Mesendoderm (in vitro differentiated cells): ENCODE measurements around the gene AGBL1.
"Not testable (repeated sequence)": the region's sequence is repeated elsewhere in the genome, so short reads cannot be mapped to it uniquely, and the experiment has no call there.

Source experiments
- DNase-seq: peaks from one replicate; pipeline ENCODE4 v3.0.0; 2013
- H2AK5ac ChIP-seq: 2 replicates; pipeline ENCODE4 v1.6.1; 2013; ENCODE audit warnings: low read length, inconsistent platforms
- H2BK120ac ChIP-seq: 2 replicates; pipeline ENCODE4 v1.6.1; 2013; ENCODE audit warnings: low read depth, mild to moderate bottlenecking, low read length, moderate library complexity, mixed read lengths
- H2BK15ac ChIP-seq: replicated peaks from 2 replicates; pipeline ENCODE4 v1.6.1; 2013; ENCODE audit warnings: low read depth, mild to moderate bottlenecking, moderate library complexity
- H2BK5ac ChIP-seq: 2 replicates; pipeline ENCODE4 v1.6.1; 2013; ENCODE audit warnings: low read length, inconsistent platforms
- H3K18ac ChIP-seq: 2 replicates; pipeline ENCODE4 v1.6.1; 2013; ENCODE audit warnings: mild to moderate bottlenecking, low read length, mixed read lengths
- H3K23ac ChIP-seq: one replicate; pipeline ENCODE4 v1.6.1; 2013; ENCODE audit warnings: low read length
- H3K27ac ChIP-seq: 2 replicates; pipeline ENCODE4 v1.5.1; 2013; ENCODE audit warnings: low read depth, mild to moderate bottlenecking, inconsistent platforms, low read length, moderate library complexity
- H3K27me3 ChIP-seq: 2 replicates; pipeline ENCODE4 v1.6.1; 2013; ENCODE audit warnings: low read length, control low read depth, mild to moderate bottlenecking, inconsistent platforms; ENCODE audit not compliant: insufficient read depth, poor library complexity
- H3K36me3 ChIP-seq: 2 replicates; pipeline ENCODE4 v1.6.1; 2013; ENCODE audit warnings: low read length, inconsistent platforms; ENCODE audit not compliant: control insufficient read depth, insufficient read depth
- H3K4ac ChIP-seq: one replicate; pipeline ENCODE4 v1.6.1; 2013; ENCODE audit warnings: low read depth, mild to moderate bottlenecking, low read length, moderate library complexity
- H3K4me1 ChIP-seq: 2 replicates; pipeline ENCODE4 v1.6.1; 2013; ENCODE audit warnings: low read depth, low read length, inconsistent platforms; ENCODE audit not compliant: control insufficient read depth
- H3K4me2 ChIP-seq: 2 replicates; pipeline ENCODE4 v1.6.1; 2013; ENCODE audit warnings: low read length
- H3K4me3 ChIP-seq: 2 replicates; pipeline ENCODE4 v1.5.1; 2013; ENCODE audit warnings: mild to moderate bottlenecking, low read length
- H3K56ac ChIP-seq: one replicate; pipeline ENCODE4 v1.6.1; 2013; ENCODE audit warnings: low read length
- H3K79me1 ChIP-seq: 2 replicates; pipeline ENCODE4 v1.6.1; 2013; ENCODE audit warnings: low read length, inconsistent platforms
- H3K79me2 ChIP-seq: 2 replicates; pipeline ENCODE4 v1.6.1; 2013; ENCODE audit warnings: mild to moderate bottlenecking, low read length; ENCODE audit not compliant: control insufficient read depth, insufficient read depth
- H3K9ac ChIP-seq: 2 replicates; pipeline ENCODE4 v1.6.1; 2013; ENCODE audit warnings: low read length, inconsistent platforms
- H4K5ac ChIP-seq: one replicate; pipeline ENCODE4 v1.6.1; 2013; ENCODE audit warnings: low read length
- H4K8ac ChIP-seq: one replicate; pipeline ENCODE4 v1.6.1; 2013; ENCODE audit warnings: low read depth, mild to moderate bottlenecking, control low read depth, low read length, moderate library complexity
- WGBS: extraction: QIAGEN DNeasy Blood & Tissue Kit; methylation state at CpG from one replicate; pipeline ENCODE4 v1.1.7; 2013; ENCODE audit warnings: low lambda C conversion rate, missing lambda C conversion rate; ENCODE audit not compliant: insufficient coverage; ENCODE audit errors: extremely low coverage; 5-methylcytosine and 5-hydroxymethylcytosine counted together

Gene AGBL1

DNA sequence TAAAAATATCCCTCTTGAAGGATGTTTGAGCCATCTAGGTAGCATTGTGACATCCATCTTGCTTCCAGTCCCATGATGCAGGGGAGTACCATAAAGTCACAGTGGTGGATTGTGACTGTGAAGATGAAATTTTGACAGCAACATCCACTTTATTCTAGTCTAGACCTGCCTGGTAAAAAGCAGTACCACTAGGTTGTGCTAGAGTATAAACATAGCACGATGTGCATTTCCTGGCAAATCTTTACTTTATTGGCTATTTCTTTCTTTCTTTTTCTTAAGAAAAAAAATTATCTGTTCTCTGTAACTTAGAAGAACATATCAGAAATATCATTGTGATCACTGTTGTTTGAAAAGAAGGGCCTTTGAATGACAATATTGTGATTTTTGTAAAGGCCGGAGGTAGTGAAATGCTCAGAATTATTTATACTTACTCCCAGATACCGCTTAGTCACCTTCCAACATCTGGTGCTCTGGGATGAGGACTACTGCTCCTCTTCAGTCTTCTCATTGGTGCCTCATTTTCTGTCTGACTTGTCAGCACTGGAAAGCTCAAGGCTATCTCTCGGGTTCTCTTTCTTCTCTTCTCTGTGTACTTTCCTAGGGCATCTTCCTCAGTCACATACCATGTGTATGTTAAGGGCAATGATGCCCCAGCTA is 35.6 kb downstream of the AGBL1 start:
- Histone ChIP-seq H3K79me1 (no peaks in the 10 kb centered on the region), H4K8ac (no peak overlapping the region), H3K56ac (no peak overlapping the region), H3K23ac (no peak overlapping the region), H3K4me3 (no peak overlapping the region), H3K79me2 (no peaks in the 10 kb centered on the region), H3K18ac (no peak overlapping the region), H4K5ac (no peak overlapping the region), H3K27ac (no peak overlapping the region), H2AK5ac (no peak overlapping the region), H3K4me2 (no peak overlapping the region), H2BK15ac (no peak overlapping the region), H2BK120ac (no peak overlapping the region), H2BK5ac (no peak overlapping the region), H3K4ac (no peak overlapping the region), H3K27me3 (no peaks in the 10 kb centered on the region), H3K36me3 (no peaks in the 10 kb centered on the region), H3K9ac (no peak overlapping the region), H3K4me1 (no peaks in the 10 kb centered on the region)
- no CpG with 5 or more reads among the region's 4 CpGs for WGBS
- peak; percentile 18 for DNase-seq

GRCh38 chr15:86121568-86122225 is 42.0 kb downstream of the AGBL1 start:
- H3K56ac ChIP-seq, result no peak overlapping the region
- H3K27ac ChIP-seq, result no peak overlapping the region
- H3K9ac ChIP-seq, result no peak overlapping the region
- H2BK120ac ChIP-seq, result no peak overlapping the region
- H3K4me2 ChIP-seq, result no peak overlapping the region
- H2BK15ac ChIP-seq, result no peak overlapping the region
- no peak overlapping the region for H2BK5ac ChIP-seq
- H3K4me1 ChIP-seq, result peaks cover 2% of the 10 kb centered on the region
- H3K4me3 ChIP-seq, result no peak overlapping the region
- H3K79me1 ChIP-seq, result no peaks in the 10 kb centered on the region
- no peaks in the 10 kb centered on the region for H3K36me3 ChIP-seq
- H2AK5ac ChIP-seq, result no peak overlapping the region
- no peak for DNase-seq
- no peak overlapping the region for H3K18ac ChIP-seq
- no peak overlapping the region for H3K4ac ChIP-seq
- no peak overlapping the region for H4K8ac ChIP-seq
- no peaks in the 10 kb centered on the region for H3K79me2 ChIP-seq
- H3K27me3 ChIP-seq, result no peaks in the 10 kb centered on the region
- no CpG with 5 or more reads among the region's 7 CpGs for WGBS
- H4K5ac ChIP-seq, result no peak overlapping the region
- no peak overlapping the region for H3K23ac ChIP-seq

GRCh38 chr15:86122691-86123391 is 43.2 kb downstream of the AGBL1 start:
- not testable (repeated sequence) for H3K4me2 ChIP-seq

DNA sequence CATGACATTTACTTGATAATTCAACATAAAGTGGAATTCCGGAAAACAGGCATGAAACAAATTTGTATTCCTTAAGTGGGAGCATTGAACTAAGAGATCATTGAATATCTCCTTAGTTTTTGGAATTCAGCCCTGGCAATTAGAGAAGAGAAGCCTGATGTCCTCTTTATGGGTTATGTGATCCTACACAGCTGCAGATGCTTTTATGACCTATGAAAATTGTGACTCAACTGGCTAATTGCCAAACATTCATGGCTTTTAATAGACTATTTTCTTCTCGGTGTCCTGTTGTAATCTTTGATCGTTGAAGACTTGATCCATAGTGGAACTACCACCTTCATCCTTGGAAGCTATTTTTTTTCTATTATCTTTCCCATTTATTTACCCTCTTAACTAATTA is 46.1 kb downstream of the AGBL1 start:
- Histone ChIP-seq H3K36me3 (no peaks in the 10 kb centered on the region), H3K27ac (no peak overlapping the region), H3K4me2 (no peak overlapping the region), H3K79me2 (no peaks in the 10 kb centered on the region), H3K4ac (no peak overlapping the region), H4K8ac (no peak overlapping the region), H4K5ac (no peak overlapping the region), H3K9ac (no peak overlapping the region), H3K4me3 (no peak overlapping the region), H2BK120ac (no peak overlapping the region), H3K23ac (no peak overlapping the region), H3K27me3 (no peaks in the 10 kb centered on the region), H3K18ac (no peak overlapping the region), H3K4me1 (peaks cover 2% of the 10 kb centered on the region), H2AK5ac (no peak overlapping the region), H3K79me1 (no peaks in the 10 kb centered on the region), H2BK5ac (no peak overlapping the region), H2BK15ac (no peak overlapping the region), H3K56ac (no peak overlapping the region)
- no CpG with 5 or more reads among the region's 3 CpGs for WGBS
- no peak for DNase-seq

More at GRCh38 chr15:86122691-86123391, 43.2 kb downstream of the AGBL1 start:
- H3K23ac ChIP-seq, H3K56ac ChIP-seq, H2AK5ac ChIP-seq, H2BK5ac ChIP-seq, H3K4me1 ChIP-seq, H3K79me2 ChIP-seq, H3K4ac ChIP-seq, H4K8ac ChIP-seq, H4K5ac ChIP-seq, H3K27me3 ChIP-seq, H3K27ac ChIP-seq, H2BK120ac ChIP-seq, H3K79me1 ChIP-seq, H2BK15ac ChIP-seq, H3K36me3 ChIP-seq, H3K18ac ChIP-seq, H3K4me3 ChIP-seq, H3K9ac ChIP-seq: not testable (repeated sequence)
- WGBS, result no CpG with 5 or more reads among the region's 3 CpGs
- peak; percentile 1 for DNase-seq

GRCh38 chr15:86127547-86127946 is 47.9 kb downstream of the AGBL1 start:
- H3K79me1 ChIP-seq, result no peaks in the 10 kb centered on the region
- no peak overlapping the region for H2BK120ac ChIP-seq
- H3K36me3 ChIP-seq, result no peaks in the 10 kb centered on the region
- H3K4me2 ChIP-seq, result no peak overlapping the region
- no peak overlapping the region for H3K9ac ChIP-seq
- H3K27me3 ChIP-seq, result no peaks in the 10 kb centered on the region
- H3K18ac ChIP-seq, result no peak overlapping the region
- DNase-seq, result no peak
- H3K4me1 ChIP-seq, result no peaks in the 10 kb centered on the region
- H3K79me2 ChIP-seq, result no peaks in the 10 kb centered on the region
- no peak overlapping the region for H2BK15ac ChIP-seq
- H2AK5ac ChIP-seq, result no peak overlapping the region
- H3K23ac ChIP-seq, result no peak overlapping the region
- no peak overlapping the region for H3K4ac ChIP-seq
- H3K27ac ChIP-seq, result no peak overlapping the region
- no peak overlapping the region for H2BK5ac ChIP-seq
- H4K8ac ChIP-seq, result no peak overlapping the region
- H4K5ac ChIP-seq, result no peak overlapping the region
- H3K56ac ChIP-seq, result no peak overlapping the region
- no CpG with 5 or more reads among the region's 3 CpGs for WGBS
- H3K4me3 ChIP-seq, result no peak overlapping the region
